ENCODE results near the gene ETHE1.
A peak's percentile ranks its signal among the peaks of the same experiment; 100 is the strongest.
"Not testable (repeated sequence)": the region's sequence is repeated elsewhere in the genome, so short reads cannot be mapped to it uniquely, and the experiment has no call there.

The ETHE1 gene

DNA sequence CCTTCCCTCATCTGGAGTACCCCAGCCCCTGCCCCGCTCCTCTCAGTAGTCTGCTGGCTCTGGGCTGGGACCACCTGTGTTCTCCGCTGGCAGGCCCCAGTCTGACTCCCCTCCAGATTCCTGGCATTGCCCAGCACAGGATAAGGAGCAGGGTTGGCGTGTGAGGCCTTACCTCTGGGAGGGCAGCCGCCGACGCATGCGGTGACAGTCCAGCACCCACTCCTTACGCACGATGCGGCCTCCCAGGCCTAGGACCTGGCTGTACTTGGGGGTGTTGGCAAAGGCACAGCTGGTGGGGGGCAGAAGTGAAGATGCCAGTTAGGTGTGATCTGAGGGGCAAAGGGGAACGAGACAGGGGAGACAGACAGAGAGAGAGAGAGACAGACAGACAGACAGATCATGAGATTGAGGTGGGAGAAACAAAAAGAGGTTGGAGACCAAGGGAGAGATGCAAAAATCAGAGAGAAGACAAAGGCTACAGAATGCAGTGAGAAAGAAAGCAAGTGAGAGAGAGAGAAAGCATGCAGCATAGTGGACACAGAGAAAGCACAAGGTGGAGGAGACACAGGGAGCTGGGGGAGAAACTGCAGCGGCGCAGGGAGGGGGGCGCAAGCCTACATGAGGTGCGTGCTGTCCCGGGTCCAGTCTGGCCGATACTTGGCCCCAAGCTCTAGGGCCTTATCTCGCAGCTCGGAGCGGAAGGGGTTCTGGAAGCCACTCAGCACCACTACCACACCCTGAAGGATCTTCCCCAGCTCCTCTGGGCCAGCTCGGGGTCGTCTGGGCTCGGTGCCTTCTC, 24.6 kb upstream of the ETHE1 start:
- no peak for DNase-seq

DNA sequence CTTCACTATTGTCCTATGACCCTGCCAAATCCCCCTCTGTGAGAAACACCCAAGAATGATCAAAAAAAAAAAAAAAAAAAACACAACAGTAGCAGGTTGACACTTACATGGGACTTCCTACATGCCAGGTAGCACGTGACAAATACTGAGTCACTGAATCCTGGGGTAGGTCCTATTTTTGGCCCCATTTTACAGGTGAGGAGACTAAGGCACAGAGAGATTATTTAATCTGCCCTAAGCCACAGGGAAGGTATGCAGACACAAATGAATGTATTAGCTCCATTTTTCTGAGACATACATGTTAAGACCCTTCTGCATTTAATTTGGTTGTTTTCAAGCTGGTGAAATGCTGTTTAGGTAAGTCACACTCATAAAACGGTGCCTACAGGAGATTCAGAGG, 21.7 kb upstream of the ETHE1 start:
- no peak for DNase-seq

DNA sequence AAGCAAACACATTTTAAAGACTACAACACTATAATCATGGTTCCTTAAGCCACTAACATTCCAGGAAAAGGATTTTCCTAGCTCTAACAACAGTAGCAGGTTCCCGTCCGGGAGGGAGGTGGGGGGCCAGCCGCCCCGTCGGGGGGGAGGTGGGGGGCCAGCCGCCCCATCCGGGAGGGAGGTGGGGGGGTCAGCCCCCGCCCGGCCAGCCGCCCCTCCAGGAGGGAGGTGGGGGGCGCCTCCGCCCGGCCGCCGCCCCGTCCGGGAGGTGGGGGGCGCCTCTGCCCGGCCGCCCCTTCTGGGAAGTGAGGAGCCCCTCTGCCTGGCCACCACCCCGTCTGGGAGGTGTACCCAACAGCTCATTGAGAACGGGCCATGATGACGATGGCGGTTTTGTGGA, 20.9 kb upstream of the ETHE1 start:
- DNase-seq, result not testable (repeated sequence)

DNA sequence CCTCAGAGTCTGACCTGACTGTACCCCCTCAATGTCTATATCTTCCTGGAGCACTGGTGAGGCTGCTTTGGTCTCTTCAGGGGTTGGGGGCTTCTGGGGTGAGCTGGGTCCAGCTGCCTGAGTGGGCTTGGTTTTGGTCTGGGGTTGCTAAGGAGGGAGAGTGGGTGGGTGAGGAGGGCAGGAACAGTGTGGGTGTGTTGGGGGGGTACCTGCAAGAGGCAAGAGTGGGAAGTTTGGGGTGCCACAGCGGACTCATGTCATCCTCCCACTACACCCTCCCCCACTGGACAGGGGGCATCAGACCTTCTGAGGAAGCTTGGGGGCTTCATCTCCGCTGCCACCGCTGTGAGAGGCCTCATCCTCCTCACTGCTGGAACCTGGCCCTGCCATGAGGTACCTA, 19.6 kb upstream of the ETHE1 start:
- DNase-seq, result no peak

DNA sequence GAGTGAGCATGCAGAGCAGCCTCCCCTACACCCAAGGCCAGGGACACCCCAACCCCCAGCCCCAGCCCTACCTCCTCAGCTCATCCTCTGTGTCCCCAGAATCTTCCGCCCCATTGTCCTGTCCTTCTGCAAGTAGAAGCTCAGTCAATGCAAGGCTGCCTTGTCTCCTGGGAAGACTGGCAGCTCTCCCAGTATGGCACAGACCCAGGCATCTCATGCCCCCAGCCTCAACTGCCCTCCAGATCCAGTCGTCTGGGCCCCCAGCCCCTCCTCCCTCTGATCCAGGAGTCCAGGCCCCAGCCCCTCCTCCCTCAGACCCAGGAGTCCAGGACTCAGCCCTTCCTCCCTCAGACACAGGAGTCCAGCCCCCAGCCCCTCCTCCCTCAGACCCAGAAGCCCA, 19.0 kb upstream of the ETHE1 start:
- DNase-seq, result no peak

DNA sequence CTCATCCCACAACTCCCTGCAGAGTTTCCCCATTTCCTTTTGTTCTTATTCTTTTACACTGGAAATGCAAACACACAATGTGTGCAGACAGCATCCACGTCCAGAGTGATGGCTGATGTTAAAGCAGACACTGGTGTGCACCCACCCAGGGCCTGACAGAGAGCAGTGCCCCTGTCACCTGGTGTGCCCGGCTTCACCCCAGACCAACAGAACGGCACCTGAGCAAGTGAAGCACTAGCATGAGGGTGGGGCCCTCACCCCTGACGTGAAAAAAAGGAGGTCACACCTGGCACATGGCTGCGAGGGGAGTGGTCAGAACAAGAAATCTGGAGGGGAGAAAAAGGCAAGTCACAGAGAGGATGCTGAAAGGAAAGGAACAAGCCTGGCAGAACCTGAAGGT, 18.3 kb upstream of the ETHE1 start:
- DNase-seq, result no peak

DNA sequence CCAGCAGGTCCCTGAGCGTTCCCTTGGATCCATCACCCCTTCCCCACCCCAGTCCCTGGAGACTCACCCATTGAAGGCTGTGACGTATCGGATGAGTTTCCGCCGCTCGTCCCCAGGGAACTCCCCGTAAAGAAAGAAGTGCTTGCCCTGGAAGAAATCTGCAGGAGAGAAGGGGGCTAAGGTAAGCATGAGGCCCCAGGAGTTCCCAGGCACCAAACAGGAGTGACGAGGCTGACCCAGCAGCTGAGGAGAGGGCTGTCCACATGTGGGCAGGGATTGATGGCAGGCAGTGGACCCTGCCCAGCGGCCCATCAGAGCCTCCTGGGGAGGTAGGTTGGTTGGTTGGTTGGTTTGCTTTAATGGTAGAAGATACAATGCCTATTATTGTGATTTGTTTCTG, 17.1 kb upstream of the ETHE1 start:
- DNase-seq, result no peak

DNA sequence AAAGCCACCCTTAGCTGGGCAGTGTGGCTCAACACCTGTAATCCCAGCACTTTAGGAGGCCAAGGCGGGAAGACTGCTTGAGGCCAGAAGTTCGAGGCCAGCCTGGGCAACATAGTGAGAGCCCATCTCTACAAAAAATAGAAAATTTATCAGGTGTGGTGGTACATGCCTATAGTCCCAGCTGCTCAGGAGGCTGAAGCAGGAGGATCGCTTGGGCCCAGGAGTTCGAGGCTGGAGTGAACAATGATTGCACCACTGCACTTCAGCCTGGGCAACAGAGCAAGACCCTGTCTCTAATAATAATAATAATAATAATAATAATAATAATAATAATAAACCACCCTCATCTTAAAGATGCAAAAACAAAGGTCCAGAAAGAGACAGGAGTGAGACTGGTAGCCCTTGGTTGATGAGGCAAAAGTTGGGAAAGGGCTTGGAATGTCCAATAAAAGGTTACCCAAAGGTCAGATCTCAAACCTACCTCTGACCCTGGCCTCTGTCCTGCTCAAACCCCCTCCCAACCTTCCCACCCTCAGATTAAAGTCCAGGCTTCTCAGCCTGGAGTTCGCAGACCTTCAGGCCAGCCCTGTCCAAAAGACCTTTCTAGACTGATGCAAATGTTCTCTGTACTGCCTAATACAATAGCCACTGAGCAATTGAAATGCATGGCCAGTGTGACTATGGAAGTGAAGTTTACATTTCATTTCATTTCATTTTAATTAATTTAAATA, 15.1 kb upstream of the ETHE1 start:
- no peak for DNase-seq

DNA sequence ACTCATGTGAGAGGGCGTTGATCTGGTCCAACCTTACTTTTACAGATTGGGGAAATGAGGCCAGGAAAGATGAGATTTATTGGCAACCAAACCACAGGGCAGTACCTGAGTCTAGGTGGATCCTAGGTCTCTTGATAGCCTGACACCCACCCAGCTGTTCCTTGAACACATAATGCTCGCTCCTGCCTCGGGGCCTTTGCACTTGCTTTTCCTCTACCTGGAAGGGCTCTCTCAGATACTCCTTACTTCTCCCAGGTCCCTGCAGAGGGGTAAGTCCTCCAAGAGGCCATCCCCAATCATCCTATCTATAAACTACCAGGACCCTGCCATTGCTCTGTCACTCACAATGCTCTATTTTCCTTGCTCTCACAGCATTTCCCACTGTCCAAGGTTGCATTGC, 13.4 kb upstream of the ETHE1 start:
- DNase-seq, result no peak

DNA sequence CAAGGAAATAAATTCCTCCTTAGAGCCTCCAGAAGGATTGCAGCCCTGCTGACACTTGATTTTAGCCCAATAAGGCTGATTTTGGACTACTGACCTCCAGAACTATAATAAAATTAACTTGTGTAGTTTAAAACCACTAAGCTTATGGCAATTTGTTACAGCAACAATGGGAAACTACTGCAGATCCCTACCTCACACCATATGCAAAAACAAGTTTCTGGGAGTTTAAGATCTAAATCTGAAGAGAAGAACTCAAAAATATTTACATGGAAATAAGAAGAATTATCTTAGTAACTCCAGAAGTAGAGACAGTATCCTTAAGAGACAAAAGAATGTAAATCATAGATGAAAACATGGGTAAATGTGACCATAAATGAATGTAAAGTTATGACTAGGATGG, 11.9 kb upstream of the ETHE1 start:
- DNase-seq, result no peak

DNA sequence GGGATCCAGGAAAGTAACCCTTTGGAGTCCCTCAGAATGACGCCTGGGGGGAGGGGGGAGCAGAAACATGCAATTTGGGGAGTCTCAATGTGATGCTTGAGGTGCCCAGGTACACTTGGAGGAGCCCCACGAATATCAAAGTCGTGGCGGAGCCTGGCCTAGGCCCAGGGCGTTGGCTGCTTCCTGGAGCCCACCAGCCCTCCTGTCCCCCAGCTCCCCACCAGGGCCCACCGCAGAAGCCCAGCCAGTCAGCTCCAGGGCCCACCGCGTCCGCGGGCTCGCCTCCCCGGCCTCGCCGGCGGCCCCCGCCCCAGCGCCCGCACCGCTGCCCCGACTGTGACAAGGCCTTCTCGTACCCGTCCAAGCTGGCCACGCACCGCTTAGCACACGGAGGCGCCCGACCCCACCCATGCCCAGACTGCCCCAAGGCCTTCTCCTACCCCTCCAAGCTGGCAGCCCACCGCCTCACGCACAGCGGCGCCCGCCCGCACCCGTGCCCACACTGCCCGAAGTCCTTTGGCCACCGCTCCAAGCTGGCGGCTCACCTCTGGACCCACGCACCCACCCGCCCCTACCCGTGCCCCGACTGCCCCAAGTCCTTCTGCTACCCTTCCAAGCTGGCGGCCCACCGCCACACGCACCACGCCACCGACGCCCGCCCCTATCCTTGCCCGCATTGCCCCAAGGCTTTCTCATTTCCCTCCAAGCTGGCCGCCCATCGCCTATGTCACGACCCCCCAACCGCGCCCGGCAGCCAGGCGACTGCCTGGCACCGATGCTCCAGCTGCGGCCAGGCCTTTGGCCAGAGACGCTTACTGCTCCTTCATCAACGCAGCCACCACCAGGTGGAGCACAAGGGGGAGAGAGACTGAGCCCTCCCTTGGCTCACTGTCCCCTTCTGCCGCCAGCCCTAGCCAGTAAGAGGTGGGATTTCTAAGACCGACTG, 8.1 kb upstream of the ETHE1 start:
- peak; percentile 44 for DNase-seq

DNA sequence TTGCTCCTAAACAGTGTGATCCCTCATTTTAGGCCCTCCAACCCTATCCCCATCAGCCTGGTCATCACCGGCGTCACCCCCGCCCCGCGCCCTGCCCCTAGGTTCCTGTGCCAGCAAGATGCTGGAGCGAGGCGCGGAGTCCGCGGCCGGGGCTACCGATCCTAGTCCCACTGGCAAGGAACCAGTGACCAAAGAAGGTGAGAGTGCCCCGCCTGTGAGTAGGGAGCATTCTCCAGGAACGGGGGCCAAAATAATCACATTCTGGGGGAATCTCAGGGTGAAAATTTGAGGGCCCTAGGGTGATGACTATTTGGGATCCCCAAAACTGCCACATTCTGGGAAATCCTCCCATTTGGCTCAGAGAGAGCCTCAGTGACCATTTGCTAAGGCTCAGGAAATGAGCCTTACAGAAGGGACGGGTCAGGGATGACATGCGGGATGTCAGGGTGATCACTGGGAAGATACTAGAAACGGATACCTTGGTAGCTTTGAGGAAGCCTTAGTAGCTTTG, 7.4 kb upstream of the ETHE1 start:
- no peak for DNase-seq

DNA sequence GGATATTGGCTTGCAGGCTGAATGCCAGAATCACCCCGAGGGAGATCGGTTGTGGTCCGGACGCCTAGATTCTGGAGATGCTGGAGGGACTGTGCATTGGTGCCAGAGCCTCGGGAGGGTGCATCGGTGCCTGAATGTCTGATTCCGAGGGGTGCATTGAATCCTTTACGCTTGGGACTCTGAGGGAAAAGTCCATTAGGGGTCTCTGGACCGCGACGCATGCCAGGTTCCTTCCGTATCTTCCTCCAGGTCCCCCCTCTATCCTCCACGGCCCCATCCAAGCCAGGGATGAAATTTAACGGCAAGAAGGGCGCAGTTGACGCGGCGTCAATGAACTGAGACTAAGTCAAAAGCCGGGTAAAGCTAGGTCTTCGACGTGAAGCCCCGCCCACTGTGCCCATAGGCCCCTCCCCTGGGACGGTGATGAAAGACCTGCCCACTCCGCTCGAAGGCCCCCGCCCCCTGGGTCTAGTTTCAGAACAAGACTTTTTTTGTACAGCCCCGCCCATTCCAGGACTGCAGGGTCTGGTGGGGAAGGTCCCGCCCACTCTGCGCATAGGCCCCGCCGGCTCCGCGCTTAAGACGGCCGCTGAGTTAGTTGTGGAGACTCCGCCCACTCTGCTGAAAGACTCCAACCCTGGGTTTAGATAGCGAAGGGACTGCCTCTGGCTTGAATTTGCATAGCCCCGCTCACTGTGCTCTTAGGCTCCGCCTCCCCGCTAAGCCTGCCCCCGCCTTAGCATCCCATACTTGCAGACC, 6.7 kb upstream of the ETHE1 start:
- DNase-seq, result peak; percentile 95

DNA sequence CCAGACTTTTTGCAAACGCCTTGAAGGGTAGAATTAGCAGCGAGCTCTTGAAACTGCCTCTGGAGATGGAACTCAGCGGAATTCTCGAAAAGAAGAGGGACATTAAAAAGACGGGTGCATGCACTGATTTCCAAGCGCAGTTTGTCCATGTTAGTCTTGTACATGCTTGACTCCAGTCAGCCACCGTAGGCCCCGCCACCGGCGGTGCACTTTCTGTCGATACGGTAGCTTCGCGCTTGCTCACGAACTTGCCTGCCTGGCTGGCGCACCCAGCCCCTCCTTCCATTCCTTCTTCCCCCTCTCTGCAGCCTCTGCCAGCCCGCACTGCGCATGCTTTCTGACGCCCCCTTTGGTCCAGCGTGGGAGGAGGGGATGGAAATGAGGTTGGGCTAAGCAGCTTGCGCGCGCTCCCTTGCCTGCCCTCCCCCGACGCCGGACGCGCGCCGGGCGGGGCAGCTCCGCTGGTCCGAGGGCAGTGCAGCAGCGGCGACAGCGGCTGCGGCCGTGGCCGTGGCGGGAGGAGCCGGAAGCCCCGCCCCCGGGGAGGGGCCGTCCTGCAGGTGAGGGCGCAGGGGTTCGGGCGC, 6.1 kb upstream of the ETHE1 start, which contains the start of gene ZNF575:
Gene ZNF575, plus strand, starts transcription at position 227 of the 584 bp plus-strand sequence. CDS start 1,235 bp downstream, outside the sequence.
- peak; percentile 77 for DNase-seq

DNA sequence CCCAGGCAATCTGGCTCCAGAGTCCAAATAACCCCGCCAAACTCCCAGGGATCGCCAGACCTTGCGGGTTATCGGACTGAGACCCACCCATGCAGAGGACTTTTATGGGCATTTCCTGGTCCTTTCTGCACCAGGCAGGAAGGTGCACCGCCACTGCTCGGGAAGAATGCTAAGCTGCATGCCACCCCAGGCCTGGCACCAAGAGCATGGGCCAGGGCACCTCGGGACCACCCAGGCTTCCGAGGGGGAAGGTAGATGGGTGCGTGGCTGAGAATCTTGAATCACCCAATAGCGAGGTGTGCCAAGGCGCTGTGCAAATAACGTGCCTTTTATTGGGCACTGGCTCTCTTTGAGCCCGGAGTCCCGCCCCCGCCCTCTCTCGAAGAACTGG, 5.6 kb upstream of the ETHE1 start:
- DNase-seq, result no peak

DNA sequence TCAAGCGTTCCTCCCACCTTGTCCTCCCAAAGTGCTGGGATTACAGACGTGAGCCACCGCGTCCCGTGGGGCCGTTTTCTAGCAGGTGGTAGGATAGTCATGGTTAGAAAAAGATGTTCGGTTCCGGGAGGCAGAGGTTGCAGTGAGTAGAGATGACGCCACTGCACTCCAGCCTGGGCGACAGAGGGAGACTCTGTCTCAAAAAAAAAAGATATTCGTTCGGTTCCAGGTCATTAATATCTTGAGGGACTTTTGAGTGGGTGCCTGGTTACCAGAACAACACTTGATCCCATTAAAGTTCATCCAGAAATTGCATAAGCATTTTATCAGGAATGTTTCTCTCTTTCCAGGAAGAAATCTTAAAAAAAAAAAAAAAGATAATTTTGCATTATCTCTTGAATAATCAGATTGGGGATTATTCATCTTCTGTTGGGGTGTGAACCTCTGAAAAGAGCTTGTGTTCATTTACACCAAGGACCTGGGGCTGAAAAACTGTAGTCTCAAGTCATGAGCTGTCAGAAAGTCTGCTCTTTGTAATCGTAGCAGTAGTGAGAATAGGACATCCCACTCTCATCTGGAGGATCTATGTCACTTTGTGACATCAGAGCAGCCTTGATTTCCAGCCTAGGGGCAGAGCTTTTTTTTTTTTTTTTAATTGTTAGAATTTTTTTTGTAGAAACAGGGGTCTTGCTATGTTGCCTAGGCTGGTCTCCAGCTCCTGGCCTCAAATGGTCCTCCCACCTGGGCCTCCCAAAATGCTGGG, 1.0 kb upstream of the ETHE1 start:
- DNase-seq, result no peak

DNA sequence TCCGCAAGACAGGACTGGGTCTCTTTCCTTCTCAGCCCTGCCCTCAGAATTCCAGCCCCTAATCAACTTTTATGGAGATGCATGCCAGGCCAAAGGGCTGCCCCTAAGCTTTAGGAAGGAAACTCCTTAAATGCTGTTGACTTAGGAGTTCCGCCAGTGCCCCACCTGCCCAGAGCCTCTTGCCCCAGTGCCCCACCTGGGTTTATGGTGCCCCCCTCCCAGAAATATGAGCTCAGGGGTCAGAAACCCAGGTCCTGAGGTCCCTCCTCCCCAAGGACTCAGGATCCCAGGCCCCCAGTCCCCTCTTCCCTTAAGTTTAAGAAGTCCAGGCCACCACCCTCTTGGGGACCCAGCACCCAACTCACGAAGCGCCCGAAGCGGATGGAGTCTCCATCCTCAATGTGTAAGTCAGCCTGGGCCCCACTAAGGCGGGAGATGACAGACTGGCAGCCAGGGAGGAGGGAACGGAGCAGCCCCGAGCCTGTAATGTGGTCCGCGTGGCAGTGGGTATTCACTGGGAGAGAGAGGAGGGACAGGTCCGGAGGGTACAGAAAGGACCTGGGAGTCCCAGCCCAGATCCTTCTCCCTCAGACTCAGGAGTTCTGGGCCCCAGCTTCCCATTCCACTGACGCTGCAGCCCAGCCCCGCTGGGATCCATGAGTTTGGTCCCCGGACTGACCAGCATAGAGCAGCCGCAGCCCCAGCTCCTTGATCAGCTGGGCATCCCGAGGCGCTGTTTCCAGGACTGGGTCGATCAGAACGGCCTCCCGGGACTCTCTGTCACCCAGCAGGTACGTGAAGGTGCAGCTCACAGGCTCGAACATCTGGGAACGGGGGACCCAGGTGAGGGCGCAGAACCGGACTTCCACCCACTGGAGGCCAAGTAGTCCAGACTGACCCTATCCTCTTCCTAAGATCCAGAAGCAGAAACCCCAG, 897 bp downstream of the ETHE1 start:
- DNase-seq, result peak; percentile 15

DNA sequence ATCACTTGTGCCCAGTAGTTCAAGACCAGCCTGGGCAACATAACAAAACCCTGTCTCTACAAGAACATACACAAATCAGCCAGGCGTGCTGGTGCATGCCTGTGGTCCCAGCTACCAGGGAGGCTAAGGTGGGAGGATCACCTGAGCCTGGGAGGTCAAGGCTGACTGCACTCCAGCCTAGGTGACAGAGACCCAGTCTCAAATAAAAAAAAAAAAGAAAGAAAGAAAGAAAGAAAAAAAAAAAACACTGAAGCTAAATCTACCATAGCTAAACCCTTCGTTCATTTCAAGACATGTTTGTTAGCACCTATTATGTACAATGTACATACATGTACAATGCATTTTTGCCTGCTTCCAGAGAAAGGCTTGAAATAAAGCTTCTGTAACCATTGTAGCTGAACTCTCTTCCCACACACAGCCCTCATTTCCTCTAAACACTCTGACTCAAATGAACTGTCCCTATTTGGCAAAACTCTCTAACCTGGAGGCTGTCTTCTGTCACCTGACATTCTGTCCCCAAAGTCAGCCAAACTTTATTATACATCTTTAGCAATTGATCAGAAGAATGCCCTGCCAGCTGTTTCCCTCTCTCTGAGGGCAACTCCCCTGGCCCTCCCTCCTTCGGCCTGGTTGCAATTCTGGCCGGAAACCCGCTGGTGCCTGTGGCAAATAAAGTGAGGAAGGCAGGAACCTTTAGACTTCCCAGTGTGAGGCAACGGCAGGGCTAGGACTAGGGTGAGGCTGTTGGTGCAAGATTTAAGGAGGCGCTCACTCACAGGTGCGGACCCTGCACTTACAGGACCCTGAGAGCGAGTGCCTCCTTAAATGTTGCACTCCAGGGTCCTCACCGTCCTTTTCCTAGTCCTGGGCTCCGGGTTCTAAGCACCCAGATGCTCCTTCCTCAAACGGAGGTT, 1.8 kb downstream of the ETHE1 start:
- DNase-seq, result peak; percentile 24

DNA sequence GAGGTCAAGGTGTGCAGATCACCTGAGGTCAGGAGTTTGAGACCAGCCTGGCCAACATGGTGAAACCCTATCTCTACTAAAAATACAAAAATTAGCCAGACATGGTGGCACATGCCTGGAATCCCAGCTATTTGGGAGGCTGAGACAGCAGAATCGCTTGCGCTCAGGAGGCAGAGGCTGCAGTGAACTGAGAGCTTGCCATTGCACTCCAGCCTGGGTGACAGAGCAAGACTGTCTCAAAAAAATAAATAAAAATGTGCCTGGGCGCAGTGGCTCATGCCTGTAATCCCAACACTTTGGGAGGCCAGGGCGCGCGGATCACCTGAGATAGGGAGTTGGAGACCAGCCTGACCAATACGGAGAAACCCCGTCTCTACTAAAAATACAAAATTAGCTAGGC, 3.3 kb downstream of the ETHE1 start:
- not testable (repeated sequence) for DNase-seq
